ENCODE measurements around the gene SLC2A13. TPM values are rescaled to one million over a fixed set of nuclear protein-coding genes. Genes with fewer than 3 reads are reported as not detected.
"Not testable (repeated sequence)": the region's sequence is repeated elsewhere in the genome, so short reads cannot be mapped to it uniquely, and the experiment has no call there.

The SLC2A13 gene
- total and polyA plus RNA-seq, 11 donors = 1.9 to 17.6 (median 8.5) TPM

DNA sequence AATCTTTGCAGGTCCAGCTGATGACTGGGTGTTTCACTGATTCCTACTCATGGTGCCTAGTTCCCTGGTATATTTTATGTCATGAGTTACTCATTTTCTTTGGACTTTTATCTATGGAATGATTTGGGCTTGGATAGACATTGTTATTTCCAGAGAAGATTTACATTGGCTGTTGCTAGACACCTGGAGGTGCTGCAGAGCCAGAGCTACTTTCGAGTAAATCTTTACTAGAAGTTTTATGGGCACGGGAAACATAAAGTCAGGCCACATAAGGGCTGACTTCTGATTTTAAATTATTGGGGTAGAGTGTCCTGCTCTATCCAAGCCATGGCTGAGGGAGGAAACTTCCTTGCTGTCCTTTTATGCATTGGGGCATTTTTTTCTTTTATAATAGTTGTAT is 310.4 kb downstream of the SLC2A13 start:
- no peak for TF ChIP-seq POLR2A (IDR thresholded peaks at IDR 0.05)
- TF ChIP-seq CTCF (IDR thresholded peaks at IDR 0.05) = no peak
- H3K4me1 ChIP-seq = no peaks in the 10 kb centered on the region
- H3K4me3 ChIP-seq = no peak overlapping the region
- H3K36me3 ChIP-seq = no peaks in the 10 kb centered on the region
- ATAC-seq = no peak
- H3K27ac ChIP-seq = no peak overlapping the region
- intact Hi-C loops (cut with DNase I) = no loop called here
- H3K9me3 ChIP-seq = peaks cover 0 to 6% (median 0%) of the 10 kb centered on the region in 12 donors
- no peaks in the 10 kb centered on the region for H3K27me3 ChIP-seq
- 94 to 100% (median 97%) methylated on average over 2 of the region's 2 CpGs for WGBS, 4 donors
- DNase-seq = no peak

- no peak overlapping the region for H3K27ac ChIP-seq
- H3K4me3 ChIP-seq = no peak overlapping the region
- H3K4me1 ChIP-seq = no peaks in the 10 kb centered on the region
- no peaks in the 10 kb centered on the region for H3K36me3 ChIP-seq
- intact Hi-C loops (cut with DNase I) = no loop called here
- peaks cover 0 to 6% (median 0%) of the 10 kb centered on the region in 12 donors for H3K9me3 ChIP-seq
- H3K27me3 ChIP-seq = no peaks in the 10 kb centered on the region
- TF ChIP-seq POLR2A (IDR thresholded peaks at IDR 0.05) (no peak), CTCF (IDR thresholded peaks at IDR 0.05) (no peak)
- DNase-seq (no peak), ATAC-seq (no peak)
- WGBS, 4 donors = 83 to 90% (median 87%) methylated on average over 1 of the region's 1 CpG
These were observed 312.9 kb downstream of the SLC2A13 start for GRCh38 chr12:39792938-39793337.

DNA sequence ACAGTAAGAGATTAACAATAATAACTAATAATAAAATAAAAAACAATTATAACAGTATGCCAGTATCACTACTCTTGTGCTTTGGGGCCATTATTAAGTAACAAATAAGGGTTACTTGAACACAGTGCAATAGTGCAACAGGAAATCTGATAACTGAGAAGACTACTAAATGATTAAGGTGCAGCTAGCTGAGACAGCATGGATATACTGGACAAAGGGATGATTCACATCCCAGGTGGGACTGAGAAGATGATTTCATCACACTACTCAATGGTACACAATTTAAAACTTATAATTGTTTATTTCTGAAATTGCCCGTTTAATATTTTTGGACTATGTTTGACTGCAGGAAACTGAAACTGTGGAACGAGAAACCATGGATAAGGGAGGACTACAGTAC is 317.6 kb downstream of the SLC2A13 start:
- no peak for TF ChIP-seq POLR2A (IDR thresholded peaks at IDR 0.05)
- TF ChIP-seq CTCF (IDR thresholded peaks at IDR 0.05) = no peak
- ATAC-seq (no peak), DNase-seq (no peak)
- no peaks in the 10 kb centered on the region for H3K36me3 ChIP-seq
- H3K27ac ChIP-seq = no peak overlapping the region
- no peaks in the 10 kb centered on the region for H3K4me1 ChIP-seq
- no peaks in the 10 kb centered on the region for H3K27me3 ChIP-seq
- no peak overlapping the region for H3K4me3 ChIP-seq
- WGBS, 4 donors = 87 to 93% (median 91%) methylated on average over 2 of the region's 2 CpGs
- intact Hi-C loops (cut with DNase I) = no loop called here
- H3K9me3 ChIP-seq = peaks cover 0 to 13% (median 0%) of the 10 kb centered on the region in 12 donors

DNA sequence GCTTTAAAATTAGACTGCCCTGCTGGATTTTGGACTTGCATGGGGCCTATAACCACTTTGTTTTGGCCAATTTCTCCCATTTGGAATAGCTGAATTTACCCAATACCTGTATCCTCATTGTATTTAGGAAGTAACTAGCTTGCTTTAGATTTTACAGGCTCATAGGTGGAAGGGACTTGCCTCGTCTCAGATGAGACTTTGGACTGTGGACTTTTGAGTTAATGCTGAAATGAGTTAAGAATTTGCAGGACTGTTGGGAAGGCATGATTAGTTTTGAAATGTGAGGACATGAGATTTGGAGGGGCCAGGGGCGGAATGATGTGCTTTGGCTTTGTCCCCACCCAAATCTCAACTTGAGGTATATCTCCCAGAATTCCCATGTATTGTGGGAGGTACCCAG is 320.1 kb downstream of the SLC2A13 start:
- H3K27me3 ChIP-seq; H3K4me3 ChIP-seq; intact Hi-C loops (cut with DNase I); H3K36me3 ChIP-seq; H3K4me1 ChIP-seq; H3K27ac ChIP-seq; H3K9me3 ChIP-seq; ATAC-seq; DNase-seq: not testable (repeated sequence)
- 77 to 97% (median 95%) methylated on average over 2 of the region's 2 CpGs for WGBS, 4 donors

GRCh38 chr12:39782026-39782545 is 323.8 kb downstream of the SLC2A13 start:
- TF ChIP-seq CTCF (IDR thresholded peaks at IDR 0.05) (no peak), POLR2A (IDR thresholded peaks at IDR 0.05) (no peak)
- intact Hi-C loops (cut with DNase I) = no loop called here
- Histone ChIP-seq H3K4me3 (no peak overlapping the region), H3K9me3 (peaks cover 0 to 9% (median 0%) of the 10 kb centered on the region in 12 donors), H3K36me3 (no peaks in the 10 kb centered on the region), H3K27me3 (no peaks in the 10 kb centered on the region), H3K27ac (no peak overlapping the region), H3K4me1 (no peaks in the 10 kb centered on the region)
- no peak for ATAC-seq
- 77 to 85% (median 80%) methylated on average over 7 of the region's 7 CpGs for WGBS, 4 donors
- no peak for DNase-seq
